ENCODE results near the gene KIF25.
"Not testable (repeated sequence)": the region's sequence is repeated elsewhere in the genome, so short reads cannot be mapped to it uniquely, and the experiment has no call there.

KIF25 gene

GRCh38 chr6:167974640-167975344, 22.7 kb upstream of the KIF25 start:
- no peak for DNase-seq (ENCODE audit: low read depth, low spot score)

- DNase-seq (ENCODE audit: low read depth, low spot score) = no peak
These were observed 22.0 kb upstream of the KIF25 start for GRCh38 chr6:167975458-167975857.

GRCh38 chr6:167976116-167976657, 21.3 kb upstream of the KIF25 start:
- DNase-seq (ENCODE audit: low read depth, low spot score) = not testable (repeated sequence)

GRCh38 chr6:167976708-167977107, 20.8 kb upstream of the KIF25 start:
- DNase-seq (ENCODE audit: low read depth, low spot score) = no peak

GRCh38 chr6:167977717-167978467, 19.6 kb upstream of the KIF25 start:
- DNase-seq (ENCODE audit: low read depth, low spot score) = no peak

GRCh38 chr6:167978607-167979006, 18.9 kb upstream of the KIF25 start:
- DNase-seq (ENCODE audit: low read depth, low spot score) = no peak

- no peak for DNase-seq (ENCODE audit: low read depth, low spot score)
These were observed 17.9 kb upstream of the KIF25 start for GRCh38 chr6:167979436-167980139.

GRCh38 chr6:167980911-167981580, 16.4 kb upstream of the KIF25 start:
- DNase-seq (ENCODE audit: low read depth, low spot score) = peak; percentile 14

GRCh38 chr6:167981916-167982462, 15.5 kb upstream of the KIF25 start:
- DNase-seq (ENCODE audit: low read depth, low spot score) = no peak

- DNase-seq (ENCODE audit: low read depth, low spot score) = no peak
These were observed 13.2 kb upstream of the KIF25 start for GRCh38 chr6:167984144-167984719.

GRCh38 chr6:167984876-167985604, 12.4 kb upstream of the KIF25 start:
- DNase-seq (ENCODE audit: low read depth, low spot score) = no peak

- no peak for DNase-seq (ENCODE audit: low read depth, low spot score)
These were observed 11.4 kb upstream of the KIF25 start for GRCh38 chr6:167985911-167986595.

GRCh38 chr6:167987396-167988153, 9.9 kb upstream of the KIF25 start:
- no peak for DNase-seq (ENCODE audit: low read depth, low spot score)

GRCh38 chr6:167988154-167988495, 9.3 kb upstream of the KIF25 start:
- DNase-seq (ENCODE audit: low read depth, low spot score) = no peak

GRCh38 chr6:167988945-167989841, 8.3 kb upstream of the KIF25 start:
- DNase-seq (ENCODE audit: low read depth, low spot score) = no peak

GRCh38 chr6:167990016-167990945, 7.2 kb upstream of the KIF25 start:
- no peak for DNase-seq (ENCODE audit: low read depth, low spot score)

GRCh38 chr6:167993169-167993568, 4.3 kb upstream of the KIF25 start:
- DNase-seq (ENCODE audit: low read depth, low spot score) = no peak

Data from astrocyte of the hippocampus (primary cell).